DMS79 treated with DMSO at 0.1 percent for 48 hours (cell line): ENCODE measurements around the gene MICU1.
"Not testable (repeated sequence)": the region's sequence is repeated elsewhere in the genome, so short reads cannot be mapped to it uniquely, and the experiment has no call there.

Experiments
- DNase-seq: peaks from one replicate; lab custom pipeline; 2025; lab: John Stamatoyannopoulos, UW

The MICU1 gene

GRCh38 chr10:72386916-72387586, 238.8 kb downstream of the MICU1 start:
- DNase-seq: no peak

- no peak for DNase-seq
Measured at GRCh38 chr10:72385724-72386123, 240.2 kb downstream of the MICU1 start.

GRCh38 chr10:72384982-72385381, 240.9 kb downstream of the MICU1 start:
- not testable (repeated sequence) for DNase-seq

- peak; percentile 67 for DNase-seq
Measured at GRCh38 chr10:72379776-72380175, 246.1 kb downstream of the MICU1 start.

- DNase-seq: no peak
Measured at GRCh38 chr10:72379062-72379461, 246.8 kb downstream of the MICU1 start.

GRCh38 chr10:72375585-72375984, 250.3 kb downstream of the MICU1 start:
- DNase-seq: no peak

GRCh38 chr10:72375173-72375572, 250.7 kb downstream of the MICU1 start:
- no peak for DNase-seq

- DNase-seq: no peak
Measured at GRCh38 chr10:72370201-72370722, 255.6 kb downstream of the MICU1 start.

- no peak for DNase-seq
Measured at GRCh38 chr10:72367301-72367960, 258.4 kb downstream of the MICU1 start.

- no peak for DNase-seq
Measured at GRCh38 chr10:72365106-72365895, 260.6 kb downstream of the MICU1 start.

- peak; percentile 75 for DNase-seq
Measured at GRCh38 chr10:72364239-72364777, 261.6 kb downstream of the MICU1 start.

GRCh38 chr10:72356987-72357386, 268.9 kb downstream of the MICU1 start:
- DNase-seq: no peak

GRCh38 chr10:72356115-72356514, 269.8 kb downstream of the MICU1 start:
- no peak for DNase-seq

GRCh38 chr10:72355214-72355555, 270.7 kb downstream of the MICU1 start:
- DNase-seq: no peak

- peak; percentile 70 for DNase-seq
Measured at GRCh38 chr10:72354356-72355213, 271.3 kb downstream of the MICU1 start, which contains the start of gene DNAJB12. DNAJB12 (minus strand) TSS chr10:72354919; CDS start chr10:72354897, 22 bp downstream.

GRCh38 chr10:72353965-72354355, 271.9 kb downstream of the MICU1 start:
- no peak for DNase-seq

GRCh38 chr10:72353028-72353964, 272.6 kb downstream of the MICU1 start:
- DNase-seq: no peak

GRCh38 chr10:72351479-72351878, 274.4 kb downstream of the MICU1 start:
- no peak for DNase-seq

- no peak for DNase-seq
Measured at GRCh38 chr10:72349438-72349837, 276.4 kb downstream of the MICU1 start.

GRCh38 chr10:72348282-72348681, 277.6 kb downstream of the MICU1 start:
- no peak for DNase-seq
